ENCODE data around the gene USH2A. TPM values are rescaled to one million over a fixed set of nuclear protein-coding genes. Genes with fewer than 3 reads are reported as not detected.

The USH2A gene
- polyA plus RNA-seq, 1 of the 3 experiments (the other 2 are of a cell fraction) = under 0.01 TPM

- no peak for DNase-seq
- Histone ChIP-seq H3K9ac (no peak overlapping the region), H2AFZ (ENCODE audit: low read depth) (no peak overlapping the region), H3K27me3 (ENCODE audit: insufficient read depth) (no peaks in the 10 kb centered on the region), H3K9me3 (no peaks in the 10 kb centered on the region), H3F3A (replicated peaks; ENCODE audit: insufficient read depth) (no peaks in the 10 kb centered on the region), H3K9me2 (no peaks in the 10 kb centered on the region), H3K4me2 (no peak overlapping the region), H4K20me1 (ENCODE audit: insufficient read depth) (no peaks in the 10 kb centered on the region), H3K27ac (ENCODE audit: low read depth in 2 of 2, low read length in 1 of 2) (no peak overlapping the region), H3K4me1 (ENCODE audit: control insufficient read depth in 1 of 2, insufficient read depth in 2 of 2, low read depth in 1 of 2, low read length in 1 of 2) (no peaks in the 10 kb centered on the region; a peak in 1 of 4 replicates), H3K4me3 (ENCODE audit: low read depth in 2 of 2, low read length in 1 of 2) (no peak overlapping the region), H3K36me3 (replicated peaks in 1 of 2; ENCODE audit: control insufficient read depth in 1 of 2, insufficient read depth in 2 of 2, low read length in 1 of 2) (no peaks in the 10 kb centered on the region), H3K79me2 (ENCODE audit: insufficient read depth) (no peaks in the 10 kb centered on the region)
- CTCF ChIA-PET = interaction anchor here (1.6 kb wide), 1 partner anchor 9 kb away, joined by 5 read pairs; no protein-coding TSS in a partner anchor
- TF ChIP-seq EP300 (IDR thresholded peaks at IDR 0.05; ENCODE audit: borderline replicate concordance in 1 of 2, low read depth in 1 of 2, low read length in 1 of 2) (no peak), FOXJ3 (CRISPR knock-in tag; IDR thresholded peaks at IDR 0.05) (no peak), SIN3A (IDR thresholded peaks at IDR 0.05; ENCODE audit: borderline replicate concordance, low read depth, low read length) (no peak), TEAD4 (IDR thresholded peaks at IDR 0.05; ENCODE audit: borderline replicate concordance, insufficient read depth) (no peak), MEF2A (IDR thresholded peaks at IDR 0.05; ENCODE audit: borderline replicate concordance, low read depth) (no peak), MXI1 (IDR thresholded peaks at IDR 0.05; ENCODE audit: low read depth, low read length) (no peak)
- POLR2A ChIA-PET = no interaction called here
Observed at GRCh38 chr1:216389774-216390173, 33.5 kb downstream of the USH2A start.

- DNase-seq = no peak
- POLR2A ChIA-PET = no interaction called here
- Histone ChIP-seq H3K9me2 (no peaks in the 10 kb centered on the region), H3K4me1 (ENCODE audit: control insufficient read depth in 1 of 2, insufficient read depth in 2 of 2, low read depth in 1 of 2, low read length in 1 of 2) (no peaks in the 10 kb centered on the region; a peak in 1 of 4 replicates), H3K9ac (no peak overlapping the region), H2AFZ (ENCODE audit: low read depth) (no peak overlapping the region), H3F3A (replicated peaks; ENCODE audit: insufficient read depth) (no peaks in the 10 kb centered on the region), H3K27ac (ENCODE audit: low read depth in 2 of 2, low read length in 1 of 2) (no peak overlapping the region), H3K79me2 (ENCODE audit: insufficient read depth) (no peaks in the 10 kb centered on the region), H3K27me3 (ENCODE audit: insufficient read depth) (no peaks in the 10 kb centered on the region), H4K20me1 (ENCODE audit: insufficient read depth) (no peaks in the 10 kb centered on the region), H3K36me3 (replicated peaks in 1 of 2; ENCODE audit: control insufficient read depth in 1 of 2, insufficient read depth in 2 of 2, low read length in 1 of 2) (no peaks in the 10 kb centered on the region), H3K9me3 (no peaks in the 10 kb centered on the region), H3K4me3 (ENCODE audit: low read depth in 2 of 2, low read length in 1 of 2) (no peak overlapping the region), H3K4me2 (no peak overlapping the region)
- WGBS (ENCODE audit: low lambda C conversion rate) = 74% methylated on average over 2 of the region's 2 CpGs
- CTCF ChIA-PET = interaction anchor here (0.9 to 1.6 kb wide), 2 partner anchors 8 to 20 kb away, joined by 4 to 5 read pairs; no protein-coding TSS in a partner anchor
- TF ChIP-seq CTCF (IDR thresholded peaks at IDR 0.05) (no peak), FOSL2 (IDR thresholded peaks at IDR 0.05; ENCODE audit: borderline replicate concordance, low read depth) (no peak), TCF12 (IDR thresholded peaks at IDR 0.05) (no peak), ELF1 (IDR thresholded peaks at IDR 0.05) (no peak), USF1 (IDR thresholded peaks at IDR 0.05; ENCODE audit: borderline replicate concordance, low read depth) (no peak), GATA2 (CRISPR knock-in tag; IDR thresholded peaks at IDR 0.05) (no peak), EZH2phosphoT487 (IDR thresholded peaks at IDR 0.05; ENCODE audit: borderline replicate concordance, low read depth) (no peak), TEAD4 (IDR thresholded peaks at IDR 0.05; ENCODE audit: borderline replicate concordance, insufficient read depth) (no peak), RFX5 (IDR thresholded peaks at IDR 0.05; ENCODE audit: low read length) (no peak), MEF2A (IDR thresholded peaks at IDR 0.05; ENCODE audit: borderline replicate concordance, low read depth) (no peak), PBX3 (IDR thresholded peaks at IDR 0.05) (no peak)
Observed at GRCh38 chr1:216388558-216388957, 34.7 kb downstream of the USH2A start.
